ENCODE data around the gene ZMYM4. TPM values are rescaled to one million over a fixed set of nuclear protein-coding genes. Genes with fewer than 3 reads are reported as not detected.

The ZMYM4 gene
- total RNA-seq, 1 experiment from 2014 or later: 66.0 TPM

GRCh38 chr1:35454176-35454575 lies 185.7 kb downstream of the ZMYM4 start:
- no peak overlapping the region for H4K91ac ChIP-seq (ENCODE audit: insufficient read length, low read depth, low read length)
- no peak overlapping the region for H2BK5ac ChIP-seq (ENCODE audit: insufficient read length, low read length)
- no peaks in the 10 kb centered on the region for H3K79me1 ChIP-seq (ENCODE audit: insufficient read depth, low read depth, low read length, poor library complexity, severe bottlenecking)
- Mint-ChIP-seq H3K4me1 (no peaks in the 10 kb centered on the region), H3K36me3 (ENCODE audit: insufficient read depth in 1 of 3, low read depth in 3 of 3) (peaks cover 20 to 53% (median 50%) of the 10 kb centered on the region in 3 experiments; a peak in 6 of 7 replicates), H3K9me3 (no peaks in the 10 kb centered on the region), H3K27ac (peak overlapping the region in 1 of 3 experiments; percentile 66; a peak in 1 of 7 replicates), H3K4me3 (no peak overlapping the region), H3K27me3 (ENCODE audit: low read depth) (no peaks in the 10 kb centered on the region)
- H3T11ph ChIP-seq (ENCODE audit: low read length): no peak overlapping the region
- H2BK20ac ChIP-seq (ENCODE audit: low read depth, low read length, poor library complexity, severe bottlenecking): no peak overlapping the region
- no peak for DNase-seq
- H2BK15ac ChIP-seq (ENCODE audit: low read depth, low read length): no peak overlapping the region
- H2BK120ac ChIP-seq (ENCODE audit: low read depth, low read length, poor library complexity, severe bottlenecking): no peak overlapping the region
- no peak overlapping the region for H2BK12ac ChIP-seq (ENCODE audit: insufficient read length, low read depth, low read length)
- H3K23me2 ChIP-seq (ENCODE audit: insufficient read length, low read depth, low read length, poor library complexity, severe bottlenecking): no peaks in the 10 kb centered on the region
- no peak overlapping the region for H3K56ac ChIP-seq (ENCODE audit: insufficient read length, low read depth, low read length)
- TF ChIP-seq CTCF (conservative IDR thresholded peaks at IDR 0.05): no peak
- no CpG with 5 or more reads among the region's 4 CpGs for WGBS (ENCODE audit: extremely low coverage, insufficient read length, low lambda C conversion rate)
- H3K4me1 ChIP-seq (ENCODE audit: insufficient read depth, low read length): no peaks in the 10 kb centered on the region
- no peak overlapping the region for H3K27ac ChIP-seq (ENCODE audit: insufficient read length, low read depth, low read length)
- no peak overlapping the region for H3K14ac ChIP-seq (ENCODE audit: insufficient read depth, low read length)
- H3K4me2 ChIP-seq (ENCODE audit: insufficient read depth, insufficient read length, low read length): no peak overlapping the region
- H4K5ac ChIP-seq (ENCODE audit: insufficient read length, low read depth, low read length): no peak overlapping the region
- no peak overlapping the region for H3K4ac ChIP-seq (ENCODE audit: low read depth, low read length)
- no peak overlapping the region for H2AFZ ChIP-seq (ENCODE audit: low read length)
- no peaks in the 10 kb centered on the region for H3K9me3 ChIP-seq (ENCODE audit: control insufficient read depth, low read depth, low read length)
- no peak overlapping the region for H4K8ac ChIP-seq (replicated peaks; ENCODE audit: insufficient read length, low read depth, low read length)
- H2AK5ac ChIP-seq (ENCODE audit: insufficient read length, low read length): no peak overlapping the region
- no peaks in the 10 kb centered on the region for H4K20me1 ChIP-seq (ENCODE audit: control insufficient read depth, insufficient read depth, insufficient read length)
- H3K9ac ChIP-seq (ENCODE audit: extremely low read depth, insufficient read length, low read length): no peak overlapping the region
- no peak overlapping the region for H3K23ac ChIP-seq (ENCODE audit: insufficient read length, low read depth, low read length)
- no peaks in the 10 kb centered on the region for H3K27me3 ChIP-seq (ENCODE audit: insufficient read depth, low read length)
- no peaks in the 10 kb centered on the region for H3K79me2 ChIP-seq (ENCODE audit: insufficient read depth, low read length)
- H3K18ac ChIP-seq (ENCODE audit: insufficient read length, low read depth, low read length): no peak overlapping the region

Measured in H9 (cell line).